ENCODE measurements around the gene PPFIBP1.
"Not testable (repeated sequence)": the region's sequence is repeated elsewhere in the genome, so short reads cannot be mapped to it uniquely, and the experiment has no call there.

The PPFIBP1 gene

GRCh38 chr12:27732281-27732680 is 208.3 kb downstream of the PPFIBP1 start:
- DNase-seq: no peak

- DNase-seq: no peak
Measured at GRCh38 chr12:27733052-27733656, 209.1 kb downstream of the PPFIBP1 start.

GRCh38 chr12:27733791-27734190 is 209.8 kb downstream of the PPFIBP1 start:
- DNase-seq: no peak

- DNase-seq: not testable (repeated sequence)
Measured at GRCh38 chr12:27734321-27734720, 210.3 kb downstream of the PPFIBP1 start.

- DNase-seq: no peak
Measured at GRCh38 chr12:27743601-27744000, 219.6 kb downstream of the PPFIBP1 start.

All from midbrain (tissue), 1 donor.